B cell (primary cell): ENCODE measurements around the gene NECTIN1. TPM values are rescaled to one million over a fixed set of nuclear protein-coding genes. Genes with fewer than 3 reads are reported as not detected.

Experiments
- ATAC-seq: fragments of 200-7000 bp; cut with Tn5 transposase; one replicate; pipeline ENCODE4 v1.10.0; 2021; ENCODE audit warnings: low read depth, mild to moderate bottlenecking, moderate number of reproducible peaks, moderate library complexity
- CTCF ChIA-PET: fragments of 350-600 bp; sonication (Branson Sonifier 250); formaldehyde crosslinking; loops from one replicate; lab custom pipeline; 2021; ENCODE audit warnings: antibody characterized with exemption, inconsistent platforms; lab: Charles Lee
- POLR2A ChIA-PET: fragments of 350-600 bp; sonication (Branson Sonifier 250); formaldehyde crosslinking; loops from one replicate; lab custom pipeline; 2021; ENCODE audit warnings: antibody characterized with exemption; lab: Charles Lee
- DNase-seq: peaks from one replicate; pipeline ENCODE4 v3.0.0; 2013
- H2AFZ ChIP-seq: 2 replicates; pipeline ENCODE4 v1.6.1; 2012; ENCODE audit warnings: mild to moderate bottlenecking, low read depth, low read length; ENCODE audit not compliant: insufficient read depth, poor library complexity, severe bottlenecking
- H3K27ac ChIP-seq, 2 donors: 1 replicate in 1 of 2; 2 replicates in 1 of 2; pipeline ENCODE4 v1.5.1; 2012 to 2013; ENCODE audit warnings: low read length in 2 of 2, mild to moderate bottlenecking in 2 of 2, moderate library complexity in 1 of 2
- H3K27me3 ChIP-seq, 4 experiments: fragments of 200-600 bp in 1 of 4; sonication (generic) in 1 of 4; replicated peaks in 1 of 4; 1 replicate in 2 of 4; 2 replicates in 2 of 4; pipeline versions ENCODE4 v1.6.1 to v1.7.0; 2013 to 2016; ENCODE audit warnings: low read length in 3 of 4, mild to moderate bottlenecking in 2 of 4, mixed read lengths in 1 of 4, moderate library complexity in 1 of 4; ENCODE audit not compliant: insufficient read depth in 4 of 4, control insufficient read depth in 3 of 4; ENCODE audit errors: control extremely low read depth in 1 of 4
- H3K36me3 ChIP-seq, 2 experiments: replicated peaks in 1 of 2; 1 replicate in 1 of 2; 2 replicates in 1 of 2; pipeline versions ENCODE4 v1.6.1 to v1.7.1; 2013; ENCODE audit warnings: low read length in 1 of 2; ENCODE audit not compliant: insufficient read depth in 2 of 2, control insufficient read depth in 1 of 2; ENCODE audit errors: control extremely low read depth in 1 of 2, extremely low read depth in 1 of 2
- H3K4me1 ChIP-seq, 2 donors: fragments of 200-600 bp in 1 of 2; sonication (generic) in 1 of 2; 1 replicate in 1 of 2; 2 replicates in 1 of 2; pipeline versions ENCODE4 v1.5.1 to v1.6.1; 2013 to 2017; ENCODE audit warnings: low read length in 2 of 2; ENCODE audit not compliant: control insufficient read depth in 2 of 2, insufficient read depth in 2 of 2
- H3K4me2 ChIP-seq: replicated peaks from 2 replicates; pipeline ENCODE3; 2012; ENCODE audit warnings: mild to moderate bottlenecking, low read depth, low read length; ENCODE audit not compliant: poor library complexity, severe bottlenecking
- H3K4me3 ChIP-seq, 5 experiments: fragments of 200-600 bp in 1 of 5; sonication (generic) in 1 of 5; 1 replicate in 3 of 5; 2 replicates in 2 of 5; pipeline versions ENCODE4 v1.5.1 to v1.7.0; 2011 to 2016; ENCODE audit warnings: low read length in 4 of 5, mild to moderate bottlenecking in 4 of 5, low read depth in 2 of 5, control low read depth in 1 of 5, moderate library complexity in 1 of 5; ENCODE audit not compliant: insufficient read depth in 1 of 5; ENCODE audit errors: control extremely low read depth in 1 of 5, extremely low read depth in 1 of 5
- H3K79me2 ChIP-seq: fragments of 200-600 bp; sonication (generic); one replicate; pipeline ENCODE4 v1.6.0; 2016; ENCODE audit warnings: low read length; ENCODE audit not compliant: control insufficient read depth, insufficient read depth
- H3K9ac ChIP-seq: fragments of 200-600 bp; sonication (generic); 2 replicates; pipeline ENCODE4 v1.6.1; 2017; ENCODE audit warnings: mild to moderate bottlenecking, low read length, moderate library complexity
- H3K9me3 ChIP-seq, 3 donors: one replicate each; pipeline versions ENCODE4 v1.6.1 to v1.7.1; 2013; ENCODE audit warnings: low read length in 2 of 3; ENCODE audit not compliant: control insufficient read depth in 2 of 3, insufficient read depth in 1 of 3; ENCODE audit errors: control extremely low read depth in 1 of 3
- H4K20me1 ChIP-seq: 2 replicates; pipeline ENCODE4 v1.6.0; 2012; ENCODE audit warnings: mild to moderate bottlenecking, low read length; ENCODE audit not compliant: insufficient read depth, control insufficient read depth, poor library complexity, severe bottlenecking
- H3K27ac Mint-ChIP-seq: one replicate; pipeline ENCODE4 v1.8.0; 2021; ENCODE audit warnings: mixed read lengths
- H3K27me3 Mint-ChIP-seq: one replicate; pipeline ENCODE4 v1.8.0; 2021; ENCODE audit warnings: mixed read lengths
- H3K4me1 Mint-ChIP-seq: one replicate; pipeline ENCODE4 v1.8.0; 2021; ENCODE audit warnings: mixed read lengths
- H3K4me3 Mint-ChIP-seq: one replicate; pipeline ENCODE4 v1.8.0; 2021; ENCODE audit warnings: mixed read lengths
- H3K9me3 Mint-ChIP-seq: one replicate; pipeline ENCODE4 v1.8.0; 2022; ENCODE audit warnings: mixed read lengths; ENCODE audit not compliant: insufficient read depth
- EZH2 ChIP-seq: IDR thresholded peaks from 2 replicates; pipeline ENCODE4 v1.6.1; 2012; ENCODE audit warnings: borderline replicate concordance, low read depth, mild to moderate bottlenecking, moderate library complexity, low read length; ENCODE audit not compliant: insufficient read depth, poor library complexity, severe bottlenecking
- WGBS: methylation state at CpG from one replicate; pipeline ENCODE4 v1.1.5; 2013; ENCODE audit warnings: missing lambda C conversion rate; ENCODE audit not compliant: insufficient coverage; 5-methylcytosine and 5-hydroxymethylcytosine counted together
- intact Hi-C: fragments of 100-400 bp; cut with micrococcal nuclease; formaldehyde crosslinking; loops from one replicate; pipeline ENCODE4 v1.10.0; 2022
- polyA plus RNA-seq: library from polyadenylated mRNA; depleted of rRNA; stranded (reverse); fragments of >200 nt; gene quantifications from 2 replicates; pipeline ENCODE4 v1.2.3, GENCODE V29; 2012
- total RNA-seq, 2 donors: library from RNA; stranded (reverse); fragments of 120-200 nt in 1 of 2; gene quantifications; 1 replicate in 1 of 2; 2 replicates in 1 of 2; pipeline versions ENCODE4 v1.2.3 to v1.2.4, GENCODE V29; 2013 to 2022
- TF ChIP-seq, protein P1 (sequence below): fragments of 200-600 bp; IDR thresholded peaks from one replicate; pipeline ENCODE4 v1.8.0; 2022; ENCODE audit warnings: antibody characterized with exemption, mild to moderate bottlenecking

The NECTIN1 gene
- total and polyA plus RNA-seq, 2 donors (not counting 1 experiment from before 2014, with no cell fraction given) = 2.1 to 3.9 TPM

DNA sequence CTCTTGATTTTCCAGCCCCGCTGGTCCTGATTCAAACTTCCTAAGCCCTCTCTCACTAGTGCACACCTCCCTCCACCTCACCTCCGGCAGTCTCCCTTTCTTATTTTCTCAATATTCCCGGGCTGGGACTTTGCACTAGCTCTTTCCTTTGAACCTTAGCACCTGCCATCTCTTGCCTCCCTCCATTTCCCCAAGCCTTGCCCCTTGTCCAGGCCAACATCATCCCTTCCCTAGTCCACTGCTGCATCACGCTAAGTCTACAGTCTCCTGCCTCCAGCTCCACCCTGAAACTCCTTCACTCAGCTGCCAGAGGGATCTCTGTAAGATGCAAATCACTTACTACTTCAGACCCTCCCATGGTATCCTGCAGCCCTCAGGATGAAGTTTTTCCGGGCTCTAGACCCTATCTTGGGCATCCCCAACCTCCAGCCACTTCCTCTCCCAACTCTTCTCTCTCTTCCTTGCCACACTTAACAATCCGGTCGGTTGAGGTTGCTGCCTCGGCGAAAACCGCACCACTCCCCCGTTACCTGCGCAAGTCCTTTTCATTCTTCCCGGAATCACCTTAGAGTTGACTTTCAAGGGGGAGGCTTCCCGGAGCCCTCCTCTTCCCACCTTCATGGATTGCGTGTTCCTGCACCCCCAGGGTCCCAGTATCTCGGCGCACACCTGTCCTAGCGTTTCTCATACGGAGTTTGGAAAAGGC is 42.7 kb downstream of the NECTIN1 start:
- Histone ChIP-seq H2AFZ (no peak overlapping the region), H3K9ac (no peak overlapping the region), H3K27ac (no peak overlapping the region), H3K36me3 (no peaks in the 10 kb centered on the region), H3K4me2 (no peak overlapping the region), H3K79me2 (no peaks in the 10 kb centered on the region), H3K4me1 (no peaks in the 10 kb centered on the region), H4K20me1 (no peaks in the 10 kb centered on the region), H3K9me3 (no peaks in the 10 kb centered on the region), H3K27me3 (no peaks in the 10 kb centered on the region), H3K4me3 (no peak overlapping the region)
- no peak for DNase-seq
- POLR2A ChIA-PET = no interaction called here
- CTCF ChIA-PET = interaction anchor here (0.9 to 1.2 kb wide), 3 partner anchors 12 to 422 kb away, joined by 3 to 4 read pairs (median 3); partner anchors contain the start of gene NECTIN1
- H3K4me3 Mint-ChIP-seq = no peak overlapping the region
- no peaks in the 10 kb centered on the region for H3K4me1 Mint-ChIP-seq
- no peak for ATAC-seq
- TF ChIP-seq, protein P1, sequence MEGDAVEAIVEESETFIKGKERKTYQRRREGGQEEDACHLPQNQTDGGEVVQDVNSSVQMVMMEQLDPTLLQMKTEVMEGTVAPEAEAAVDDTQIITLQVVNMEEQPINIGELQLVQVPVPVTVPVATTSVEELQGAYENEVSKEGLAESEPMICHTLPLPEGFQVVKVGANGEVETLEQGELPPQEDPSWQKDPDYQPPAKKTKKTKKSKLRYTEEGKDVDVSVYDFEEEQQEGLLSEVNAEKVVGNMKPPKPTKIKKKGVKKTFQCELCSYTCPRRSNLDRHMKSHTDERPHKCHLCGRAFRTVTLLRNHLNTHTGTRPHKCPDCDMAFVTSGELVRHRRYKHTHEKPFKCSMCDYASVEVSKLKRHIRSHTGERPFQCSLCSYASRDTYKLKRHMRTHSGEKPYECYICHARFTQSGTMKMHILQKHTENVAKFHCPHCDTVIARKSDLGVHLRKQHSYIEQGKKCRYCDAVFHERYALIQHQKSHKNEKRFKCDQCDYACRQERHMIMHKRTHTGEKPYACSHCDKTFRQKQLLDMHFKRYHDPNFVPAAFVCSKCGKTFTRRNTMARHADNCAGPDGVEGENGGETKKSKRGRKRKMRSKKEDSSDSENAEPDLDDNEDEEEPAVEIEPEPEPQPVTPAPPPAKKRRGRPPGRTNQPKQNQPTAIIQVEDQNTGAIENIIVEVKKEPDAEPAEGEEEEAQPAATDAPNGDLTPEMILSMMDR = no peak
- TF ChIP-seq EZH2 = no peak
- H3K27ac Mint-ChIP-seq = no peak overlapping the region
- intact Hi-C loops = no loop called here
- no peaks in the 10 kb centered on the region for H3K9me3 Mint-ChIP-seq
- H3K27me3 Mint-ChIP-seq = no peaks in the 10 kb centered on the region
- 93% methylated on average over 19 of the region's 19 CpGs for WGBS

DNA sequence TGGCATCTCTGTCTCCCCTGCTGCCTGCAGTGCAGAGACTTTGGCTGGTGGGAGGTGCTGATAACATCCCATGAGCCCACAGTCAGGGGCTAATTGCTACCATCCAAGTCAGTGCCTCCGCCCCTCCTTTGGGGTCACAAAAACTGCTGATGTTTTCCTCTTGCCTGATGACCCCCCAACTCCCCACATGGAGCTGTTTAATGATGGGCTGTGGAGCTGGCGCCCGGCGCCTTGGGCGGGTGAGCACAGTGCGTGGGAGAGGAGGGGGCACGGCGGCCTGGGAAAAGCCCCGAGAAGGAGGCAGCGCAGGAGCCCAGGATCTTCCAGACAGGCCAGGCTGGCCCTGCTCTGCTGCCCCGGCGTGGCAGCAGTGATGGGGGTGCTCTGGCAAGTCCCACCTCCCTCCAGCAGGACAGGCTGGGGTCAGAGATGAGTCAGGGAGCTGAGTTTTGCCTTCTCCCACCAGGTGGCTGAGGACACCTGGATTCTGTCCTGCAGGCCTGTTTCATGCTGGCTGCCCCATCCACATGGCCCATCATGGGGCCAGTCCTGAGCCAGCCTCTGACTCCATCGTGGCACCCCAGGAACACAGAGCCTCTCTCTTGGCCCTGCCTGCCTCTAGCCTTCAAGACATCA is 43.8 kb downstream of the NECTIN1 start:
- Histone ChIP-seq H3K4me3 (no peak overlapping the region), H3K9me3 (no peaks in the 10 kb centered on the region), H4K20me1 (no peaks in the 10 kb centered on the region), H3K27me3 (no peaks in the 10 kb centered on the region), H3K4me2 (no peak overlapping the region), H2AFZ (no peak overlapping the region), H3K36me3 (no peaks in the 10 kb centered on the region), H3K79me2 (no peaks in the 10 kb centered on the region), H3K27ac (no peak overlapping the region), H3K9ac (no peak overlapping the region), H3K4me1 (no peaks in the 10 kb centered on the region)
- Mint-ChIP-seq H3K4me3 (no peak overlapping the region), H3K27ac (no peak overlapping the region), H3K4me1 (no peaks in the 10 kb centered on the region), H3K27me3 (no peaks in the 10 kb centered on the region), H3K9me3 (no peaks in the 10 kb centered on the region)
- WGBS = 92% methylated on average over 11 of the region's 13 CpGs
- ChIA-PET CTCF (interaction anchor here (0.9 to 1.1 kb wide), 2 partner anchors 44 to 423 kb away, joined by 3 to 4 read pairs; partner anchors contain the start of gene NECTIN1), POLR2A (no interaction called here)
- TF ChIP-seq, protein P1 = no peak
- TF ChIP-seq EZH2 = no peak
- intact Hi-C loops = no loop called here
- DNase-seq (no peak), ATAC-seq (no peak)
